ENCODE measurements around the gene MEI1. TPM values are rescaled to one million over a fixed set of nuclear protein-coding genes. Genes with fewer than 3 reads are reported as not detected.

The MEI1 gene
- total RNA-seq, 1 donor from 2014 or later, result 2.3 TPM

DNA sequence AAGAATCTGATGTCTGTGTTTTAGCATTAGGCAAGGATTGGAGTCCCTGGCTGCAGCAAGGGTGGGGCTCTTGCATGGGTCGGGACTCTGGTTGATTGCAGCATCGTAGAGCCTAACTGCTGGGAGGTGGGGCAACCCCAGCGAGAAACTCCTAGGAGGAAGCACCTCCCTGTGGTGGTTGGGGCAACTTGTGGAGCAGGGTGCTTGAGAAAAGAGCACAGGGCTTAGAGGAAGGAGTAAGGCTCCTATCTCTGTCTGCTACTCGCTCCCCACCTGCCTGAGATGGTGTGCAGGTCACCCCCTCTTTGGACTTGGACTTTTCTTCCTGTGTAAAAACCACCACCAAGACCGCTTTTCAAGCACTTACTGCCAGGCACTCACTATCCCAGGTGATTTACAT, 149.2 kb downstream of the MEI1 start:
- Histone ChIP-seq H3K36me3 (no peaks in the 10 kb centered on the region), H3K9me3 (no peaks in the 10 kb centered on the region), H3K27me3 (no peaks in the 10 kb centered on the region), H3K27ac (no peak overlapping the region), H3K4me1 (peaks cover 31% of the 10 kb centered on the region), H3K4me3 (no peak overlapping the region)
- DNase-seq (peak; percentile 88), ATAC-seq (peak; percentile 97)
- TF ChIP-seq, protein P1, sequence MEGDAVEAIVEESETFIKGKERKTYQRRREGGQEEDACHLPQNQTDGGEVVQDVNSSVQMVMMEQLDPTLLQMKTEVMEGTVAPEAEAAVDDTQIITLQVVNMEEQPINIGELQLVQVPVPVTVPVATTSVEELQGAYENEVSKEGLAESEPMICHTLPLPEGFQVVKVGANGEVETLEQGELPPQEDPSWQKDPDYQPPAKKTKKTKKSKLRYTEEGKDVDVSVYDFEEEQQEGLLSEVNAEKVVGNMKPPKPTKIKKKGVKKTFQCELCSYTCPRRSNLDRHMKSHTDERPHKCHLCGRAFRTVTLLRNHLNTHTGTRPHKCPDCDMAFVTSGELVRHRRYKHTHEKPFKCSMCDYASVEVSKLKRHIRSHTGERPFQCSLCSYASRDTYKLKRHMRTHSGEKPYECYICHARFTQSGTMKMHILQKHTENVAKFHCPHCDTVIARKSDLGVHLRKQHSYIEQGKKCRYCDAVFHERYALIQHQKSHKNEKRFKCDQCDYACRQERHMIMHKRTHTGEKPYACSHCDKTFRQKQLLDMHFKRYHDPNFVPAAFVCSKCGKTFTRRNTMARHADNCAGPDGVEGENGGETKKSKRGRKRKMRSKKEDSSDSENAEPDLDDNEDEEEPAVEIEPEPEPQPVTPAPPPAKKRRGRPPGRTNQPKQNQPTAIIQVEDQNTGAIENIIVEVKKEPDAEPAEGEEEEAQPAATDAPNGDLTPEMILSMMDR (IDR thresholded peaks at IDR 0.05), result no peak
- intact Hi-C loops (cut with DNase I), result no loop called here

Other genes starting within 250 kb of the MEI1 start
- gene PHF5A, start 230.8 kb upstream of the MEI1 start, total RNA-seq, result 32.9 TPM
- gene ACO2, start 230.4 kb upstream of the MEI1 start, total RNA-seq, result 84.1 TPM
- gene POLR3H, start 155.0 kb upstream of the MEI1 start, total RNA-seq, result 43.7 TPM
- 6.3 TPM for gene CSDC2, start 138.5 kb upstream of the MEI1 start, total RNA-seq
- gene PMM1, start 109.7 kb upstream of the MEI1 start, total RNA-seq, result 44.4 TPM
- gene DESI1, start 78.5 kb upstream of the MEI1 start, total RNA-seq, result 29.5 TPM
- 160 TPM for gene XRCC6, start 78.2 kb upstream of the MEI1 start, total RNA-seq
- gene SNU13, start 10.6 kb upstream of the MEI1 start, total RNA-seq, result 111 TPM
- gene CCDC134, start 101.2 kb downstream of the MEI1 start, total RNA-seq, result 7.3 TPM
- gene SREBF2, start 133.6 kb downstream of the MEI1 start, total RNA-seq, result 156 TPM
- not detected for gene SHISA8, start 215.6 kb downstream of the MEI1 start, total RNA-seq
- gene TNFRSF13C, start 227.3 kb downstream of the MEI1 start, total RNA-seq, result 0.23 TPM
- gene CENPM, start 247.6 kb downstream of the MEI1 start, total RNA-seq, result 1.3 TPM

All from upper lobe of right lung (tissue), 1 donor.